Body of pancreas (tissue), 4 donors: ENCODE data around the gene CPSF4L. TPM values are rescaled to one million over a fixed set of nuclear protein-coding genes. Genes with fewer than 3 reads are reported as not detected.
A peak's percentile ranks its signal among the peaks of the same experiment; 100 is the strongest.

Source experiments
- ATAC-seq: fragments of 150-250 bp; one replicate; pipeline ENCODE4 v1.9.1; 2016
- DNase-seq, 4 donors: peaks; one replicate each; pipeline ENCODE4 v3.0.0-alpha.2; 2019
- H3K27ac ChIP-seq, 4 donors: fragments of 200-600 bp; sonication (generic); 1 replicate in 3 of 4; 2 replicates in 1 of 4; pipeline versions ENCODE4 v1.5.1 to v1.6.1; 2016 to 2019; ENCODE audit warnings: mild to moderate bottlenecking in 1 of 4, mixed read lengths in 1 of 4, moderate library complexity in 1 of 4
- H3K27me3 ChIP-seq, 2 donors: fragments of 200-600 bp; sonication (generic); one replicate each; pipeline ENCODE4 v1.6.0; 2016; ENCODE audit warnings: mild to moderate bottlenecking in 1 of 2
- H3K36me3 ChIP-seq, 2 donors: fragments of 200-600 bp; sonication (generic); replicated peaks in 1 of 2; 2 replicates each; pipeline ENCODE4 v1.5.1; 2016; ENCODE audit warnings: low read depth in 2 of 2; ENCODE audit not compliant: insufficient read depth in 1 of 2
- H3K4me1 ChIP-seq: fragments of 200-600 bp; sonication (generic); one replicate; pipeline ENCODE4 v1.6.0; 2016
- H3K4me3 ChIP-seq, 2 donors: fragments of 200-600 bp; sonication (generic); 1 replicate in 1 of 2; 2 replicates in 1 of 2; pipeline ENCODE4 v1.5.1; 2016 to 2019
- H3K9me3 ChIP-seq, 3 donors: fragments of 200-600 bp; sonication (generic); 1 replicate in 2 of 3; 2 replicates in 1 of 3; pipeline ENCODE4 v1.5.1; 2016
- POLR2A ChIP-seq, 3 donors: fragments of 450-650 bp; IDR thresholded peaks; one replicate each; pipeline ENCODE4 v1.6.1; 2016; ENCODE audit warnings: antibody characterized with exemption in 3 of 3, mild to moderate bottlenecking in 2 of 3
- whole genome bisulfite sequencing, 2 donors: methylation state at CpG; one replicate each; pipeline ENCODE4 v1.1.5; 2017; 5-methylcytosine and 5-hydroxymethylcytosine counted together
- intact Hi-C: fragments of 100-400 bp; cut with DNase I; formaldehyde crosslinking; loops from one replicate; pipeline ENCODE4 v1.15.1; 2023
- total RNA-seq, 2 donors: library from RNA; depleted of rRNA; stranded (reverse); fragments of >200 nt; gene quantifications; one replicate each; pipeline ENCODE4 v1.1.0, GENCODE V29; 2016
- TF ChIP-seq, protein P1 (sequence below), 7 experiments: fragments of 450-650 bp in 4 of 7; fragments of 200-600 bp in 3 of 7; sonication (generic) in 3 of 7; IDR thresholded peaks; one replicate each; pipeline ENCODE4 v1.5.1; 2016 to 2019; ENCODE audit warnings: antibody characterized with exemption in 7 of 7

The CPSF4L gene
- total RNA-seq, 2 donors from 2014 or later = not detected

DNA sequence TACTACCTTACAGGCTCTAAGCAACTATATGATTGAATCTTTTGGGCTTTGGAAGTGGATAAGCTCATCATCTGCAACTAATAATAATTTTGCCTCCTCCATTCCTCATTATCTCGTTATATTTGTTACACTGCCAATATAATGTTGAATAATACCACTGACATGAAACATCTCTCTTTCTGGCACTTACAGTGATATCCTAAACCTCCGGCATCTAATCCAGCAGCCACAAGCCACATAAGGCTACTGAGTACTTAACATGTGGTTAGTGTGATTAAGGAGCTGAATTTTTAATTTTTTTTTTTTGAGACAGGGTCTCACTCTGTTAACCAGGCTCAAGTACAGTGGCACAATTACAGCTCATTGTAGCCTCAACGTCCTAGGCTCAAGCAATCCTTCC is 40.5 kb upstream of the CPSF4L start:
- TF ChIP-seq POLR2A (IDR thresholded peaks at IDR 0.05) = no peak
- TF ChIP-seq, protein P1, sequence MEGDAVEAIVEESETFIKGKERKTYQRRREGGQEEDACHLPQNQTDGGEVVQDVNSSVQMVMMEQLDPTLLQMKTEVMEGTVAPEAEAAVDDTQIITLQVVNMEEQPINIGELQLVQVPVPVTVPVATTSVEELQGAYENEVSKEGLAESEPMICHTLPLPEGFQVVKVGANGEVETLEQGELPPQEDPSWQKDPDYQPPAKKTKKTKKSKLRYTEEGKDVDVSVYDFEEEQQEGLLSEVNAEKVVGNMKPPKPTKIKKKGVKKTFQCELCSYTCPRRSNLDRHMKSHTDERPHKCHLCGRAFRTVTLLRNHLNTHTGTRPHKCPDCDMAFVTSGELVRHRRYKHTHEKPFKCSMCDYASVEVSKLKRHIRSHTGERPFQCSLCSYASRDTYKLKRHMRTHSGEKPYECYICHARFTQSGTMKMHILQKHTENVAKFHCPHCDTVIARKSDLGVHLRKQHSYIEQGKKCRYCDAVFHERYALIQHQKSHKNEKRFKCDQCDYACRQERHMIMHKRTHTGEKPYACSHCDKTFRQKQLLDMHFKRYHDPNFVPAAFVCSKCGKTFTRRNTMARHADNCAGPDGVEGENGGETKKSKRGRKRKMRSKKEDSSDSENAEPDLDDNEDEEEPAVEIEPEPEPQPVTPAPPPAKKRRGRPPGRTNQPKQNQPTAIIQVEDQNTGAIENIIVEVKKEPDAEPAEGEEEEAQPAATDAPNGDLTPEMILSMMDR (IDR thresholded peaks at IDR 0.05) = no peak
- Histone ChIP-seq H3K27ac (peak overlapping the region in 3 of 4 donors; percentile 44 to 65 (median 50)), H3K4me3 (no peak overlapping the region), H3K9me3 (no peaks in the 10 kb centered on the region), H3K36me3 (no peaks in the 10 kb centered on the region), H3K4me1 (peaks cover 94% of the 10 kb centered on the region), H3K27me3 (no peaks in the 10 kb centered on the region)
- no peak for ATAC-seq
- 34 to 43% methylated on average over 3 of the region's 3 CpGs for WGBS, 2 donors
- intact Hi-C loops = no loop called here
- DNase-seq = no peak

GRCh38 chr17:73301369-73301768 is 39.7 kb upstream of the CPSF4L start:
- TF ChIP-seq, protein P1 (IDR thresholded peaks at IDR 0.05) = no peak
- no peak for TF ChIP-seq POLR2A (IDR thresholded peaks at IDR 0.05)
- 82 to 85% methylated on average over 2 of the region's 2 CpGs for WGBS, 2 donors
- no peaks in the 10 kb centered on the region for H3K36me3 ChIP-seq
- peak overlapping the region in 3 of 4 donors; percentile 21 to 65 (median 44) for H3K27ac ChIP-seq
- H3K9me3 ChIP-seq = no peaks in the 10 kb centered on the region
- H3K4me3 ChIP-seq = no peak overlapping the region
- intact Hi-C loops = no loop called here
- no peaks in the 10 kb centered on the region for H3K27me3 ChIP-seq
- ATAC-seq (no peak), DNase-seq (no peak)
- peaks cover 94% of the 10 kb centered on the region for H3K4me1 ChIP-seq

- intact Hi-C loops = no loop called here
- DNase-seq (no peak), ATAC-seq (no peak)
- H3K9me3 ChIP-seq = no peaks in the 10 kb centered on the region
- no peak overlapping the region for H3K4me3 ChIP-seq
- 65 to 68% methylated on average over 3 of the region's 3 CpGs for WGBS, 2 donors
- TF ChIP-seq POLR2A (IDR thresholded peaks at IDR 0.05) = no peak
- TF ChIP-seq, protein P1 (IDR thresholded peaks at IDR 0.05) = no peak
- no peaks in the 10 kb centered on the region for H3K36me3 ChIP-seq
- peaks cover 92% of the 10 kb centered on the region for H3K4me1 ChIP-seq
- H3K27ac ChIP-seq = peak overlapping the region in 3 of 4 donors; percentile 41 to 65 (median 65)
- H3K27me3 ChIP-seq = no peaks in the 10 kb centered on the region
Observed at GRCh38 chr17:73300392-73300791, 38.7 kb upstream of the CPSF4L start.

DNA sequence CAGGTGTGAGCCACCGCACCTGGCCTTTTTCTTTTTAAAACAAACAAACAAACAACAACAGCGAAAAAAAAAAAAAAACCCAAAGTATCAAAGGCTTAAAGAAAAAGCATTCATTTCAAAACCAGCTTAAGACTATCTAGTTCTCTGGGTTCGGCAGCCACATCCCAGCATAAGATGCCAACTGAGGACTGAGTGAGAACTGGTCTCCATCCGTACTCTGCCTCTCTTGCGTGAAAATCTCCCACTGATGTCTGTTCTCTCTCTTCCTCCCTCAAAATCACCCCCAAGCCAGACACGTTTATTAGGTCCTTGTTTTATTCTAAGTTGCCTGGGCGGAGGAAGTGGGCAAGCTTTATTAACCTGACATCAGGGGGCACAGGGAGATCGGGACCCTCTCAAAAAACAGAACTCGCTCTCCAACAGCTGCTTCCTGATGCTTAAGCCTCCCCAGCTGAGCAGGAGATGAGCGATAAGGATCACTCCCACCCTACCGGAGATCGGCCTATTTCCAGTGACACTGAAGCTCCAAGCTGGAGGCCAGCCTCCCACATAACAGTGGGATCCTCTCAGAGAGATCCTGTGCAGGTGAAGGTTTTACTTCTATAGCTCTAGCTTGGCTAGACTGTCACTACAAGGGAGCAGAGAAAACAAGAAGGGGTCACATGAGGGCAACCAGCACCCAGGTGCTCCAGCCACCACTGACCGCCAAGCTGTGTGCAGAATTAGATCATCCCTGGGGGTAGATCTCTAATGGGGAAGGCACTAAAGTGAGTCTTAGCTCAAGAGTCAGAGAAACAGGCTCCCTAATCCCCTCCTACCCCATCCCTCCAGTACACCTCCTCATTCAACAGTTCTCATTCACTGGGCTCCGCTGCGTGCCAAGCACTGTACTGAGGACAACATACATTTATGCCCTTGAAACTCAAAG is 36.5 kb upstream of the CPSF4L start:
- H3K36me3 ChIP-seq = no peaks in the 10 kb centered on the region
- intact Hi-C loops = no loop called here
- H3K27me3 ChIP-seq = no peaks in the 10 kb centered on the region
- peak overlapping the region; percentile 32 to 92 (median 60) for H3K27ac ChIP-seq
- 37 to 47% methylated on average over 15 of the region's 15 CpGs for WGBS, 2 donors
- ATAC-seq (peak; percentile 41), DNase-seq (peak in 2 of 4 donors; percentile 38 to 53)
- H3K9me3 ChIP-seq = no peaks in the 10 kb centered on the region
- no peak overlapping the region for H3K4me3 ChIP-seq
- peaks cover 92% of the 10 kb centered on the region for H3K4me1 ChIP-seq
- TF ChIP-seq, protein P1 (IDR thresholded peaks at IDR 0.05) = no peak
- TF ChIP-seq POLR2A (IDR thresholded peaks at IDR 0.05) = no peak
